Keratinocyte (primary cell): ENCODE measurements around the gene MSGN1. TPM values are rescaled to one million over a fixed set of nuclear protein-coding genes. Genes with fewer than 3 reads are reported as not detected.
"Not testable (repeated sequence)": the region's sequence is repeated elsewhere in the genome, so short reads cannot be mapped to it uniquely, and the experiment has no call there.

Source experiments
- DNase-seq: peaks from one replicate; pipeline ENCODE4 v3.0.0-alpha.2; 2011; ENCODE audit warnings: low read depth, missing footprints, low spot score
- FAIRE-seq: peaks from 2 replicates; lab custom pipeline; 2011; peaks lifted over from hg19 to GRCh38; lab: Jason Lieb, UNC
- H2AFZ ChIP-seq: 2 replicates; pipeline ENCODE4 v1.6.0; 2012; ENCODE audit warnings: low read length, control low read depth, inconsistent platforms; ENCODE audit not compliant: control insufficient read depth
- H3K27ac ChIP-seq: 2 replicates; pipeline ENCODE4 v1.5.1; 2011; ENCODE audit warnings: low read length; ENCODE audit not compliant: control insufficient read depth, insufficient read depth
- H3K27me3 ChIP-seq: 3 replicates; pipeline ENCODE4 v1.6.0; 2011; ENCODE audit warnings: low read length; ENCODE audit not compliant: control insufficient read depth, insufficient read depth; ENCODE audit errors: extremely low read depth
- H3K36me3 ChIP-seq, 2 experiments: 2 replicates in 1 of 2; 3 replicates in 1 of 2; pipeline ENCODE4 v1.5.1; 2011; ENCODE audit warnings: low read length in 2 of 2, mild to moderate bottlenecking in 1 of 2; ENCODE audit not compliant: control insufficient read depth in 2 of 2, insufficient read depth in 2 of 2; ENCODE audit errors: extremely low read depth in 1 of 2
- H3K4me1 ChIP-seq: 3 replicates; pipeline ENCODE4 v1.5.1; 2011; ENCODE audit warnings: low read length; ENCODE audit not compliant: control insufficient read depth, insufficient read depth; ENCODE audit errors: extremely low read depth
- H3K4me2 ChIP-seq: 3 replicates; pipeline ENCODE4 v1.6.0; 2011; ENCODE audit warnings: low read depth, low read length; ENCODE audit not compliant: control insufficient read depth, insufficient read depth; ENCODE audit errors: extremely low read depth
- H3K4me3 ChIP-seq, 3 experiments: fragments of 200-600 bp in 1 of 3; sonication (generic) in 1 of 3; 2 replicates in 2 of 3; 3 replicates in 1 of 3; pipeline ENCODE4 v1.5.1; 2011 to 2016; ENCODE audit warnings: low read length in 3 of 3, mild to moderate bottlenecking in 3 of 3, control low read depth in 2 of 3, inconsistent platforms in 1 of 3, low read depth in 1 of 3, mixed read lengths in 1 of 3, mixed run types in 1 of 3, moderate library complexity in 1 of 3; ENCODE audit not compliant: control insufficient read depth in 2 of 3, insufficient read depth in 2 of 3; ENCODE audit errors: extremely low read depth in 1 of 3
- H3K79me2 ChIP-seq: 2 replicates; pipeline ENCODE4 v1.6.0; 2012; ENCODE audit warnings: low read length; ENCODE audit not compliant: control insufficient read depth, insufficient read depth
- H3K9ac ChIP-seq: 3 replicates; pipeline ENCODE4 v1.6.0; 2011; ENCODE audit warnings: low read length; ENCODE audit not compliant: control insufficient read depth, insufficient read depth; ENCODE audit errors: extremely low read depth
- H3K9me1 ChIP-seq: 3 replicates; pipeline ENCODE4 v1.6.0; 2011; ENCODE audit warnings: low read length; ENCODE audit not compliant: control insufficient read depth, insufficient read depth; ENCODE audit errors: extremely low read depth
- H3K9me3 ChIP-seq: 2 replicates; pipeline ENCODE4 v1.5.1; 2012; ENCODE audit warnings: low read depth, low read length; ENCODE audit not compliant: control insufficient read depth
- H4K20me1 ChIP-seq: 3 replicates; pipeline ENCODE4 v1.6.0; 2011; ENCODE audit warnings: low read length; ENCODE audit not compliant: control insufficient read depth, insufficient read depth; ENCODE audit errors: extremely low read depth
- CTCF ChIP-seq, 3 experiments: IDR thresholded peaks in 1 of 3; conservative IDR thresholded peaks in 1 of 3; optimal IDR thresholded peaks in 1 of 3; 2 replicates in 2 of 3; 3 replicates in 1 of 3; pipeline versions ENCODE3 to v1.5.1; 2011; ENCODE audit warnings: low read length in 3 of 3, mild to moderate bottlenecking in 3 of 3, moderate library complexity in 2 of 3, control low read depth in 1 of 3, inconsistent platforms in 1 of 3; ENCODE audit not compliant: insufficient read depth in 2 of 3; ENCODE audit errors: extremely low read depth in 1 of 3
- EZH2 ChIP-seq: IDR thresholded peaks from one replicate; pipeline ENCODE4 v1.6.1; 2012; ENCODE audit warnings: inconsistent platforms, mild to moderate bottlenecking, low read length, moderate library complexity
- dilution Hi-C: fragments of 300-500 bp; cut with MboI; formaldehyde crosslinking; loops from one replicate; pipeline ENCODE4 v1.7.0; 2020; ENCODE audit warnings: low sequenced_read_pairs; ENCODE audit not compliant: extremely low pct_ligation_motif_present
- polyA plus RNA-seq, 5 experiments: library from polyadenylated mRNA; depleted of rRNA in 3 of 5; stranded (reverse) in 3 of 5; stranded (forward) in 1 of 5; unstranded in 1 of 5; fragments of >200 nt; gene quantifications; 1 replicate in 1 of 5; 2 replicates in 3 of 5; 3 replicates in 1 of 5; pipeline versions ENCODE4 v1.2.1 to v1.2.3, GENCODE V29; 2011 to 2012; ENCODE audit warnings: missing spikeins in 2 of 5, low read depth in 1 of 5, low replicate concordance in 1 of 5

MSGN1 gene
- polyA plus RNA-seq, 1 donor (not counting 4 experiments of a cell fraction or from before 2014, with no cell fraction given) = 0.22 TPM

- FAIRE-seq = no peak
- Histone ChIP-seq H3K27ac (no peak overlapping the region), H3K4me1 (no peaks in the 10 kb centered on the region), H4K20me1 (no peaks in the 10 kb centered on the region), H3K9ac (no peak overlapping the region), H3K79me2 (no peaks in the 10 kb centered on the region), H3K36me3 (no peaks in the 10 kb centered on the region), H3K9me1 (no peaks in the 10 kb centered on the region), H3K9me3 (no peaks in the 10 kb centered on the region), H3K27me3 (no peaks in the 10 kb centered on the region), H3K4me2 (no peak overlapping the region), H2AFZ (no peak overlapping the region), H3K4me3 (no peak overlapping the region)
- TF ChIP-seq CTCF (optimal IDR thresholded peaks at IDR 0.05 in 1 of 3, IDR thresholded peaks at IDR 0.05 in 1 of 3, conservative IDR thresholded peaks at IDR 0.05 in 1 of 3; ENCODE audit: extremely low read depth in 1 of 3, insufficient read depth in 2 of 3, low read length in 3 of 3) (no peak), EZH2 (no peak)
- dilution Hi-C loops = no loop called here
- DNase-seq = no peak
Observed at GRCh38 chr2:17822445-17823117, 6.3 kb downstream of the MSGN1 start.

GRCh38 chr2:17823646-17824045 lies 7.4 kb downstream of the MSGN1 start:
- DNase-seq, H3K9me1 ChIP-seq, H3K9me3 ChIP-seq, H3K36me3 ChIP-seq, H3K4me2 ChIP-seq, H3K79me2 ChIP-seq, FAIRE-seq, H3K4me1 ChIP-seq, dilution Hi-C loops, H3K27ac ChIP-seq, H2AFZ ChIP-seq, H3K4me3 ChIP-seq, H3K27me3 ChIP-seq, H4K20me1 ChIP-seq, H3K9ac ChIP-seq: not testable (repeated sequence)

- dilution Hi-C loops = no loop called here
- Histone ChIP-seq H3K9me1 (no peaks in the 10 kb centered on the region), H3K4me2 (no peak overlapping the region), H2AFZ (no peak overlapping the region), H3K9me3 (no peaks in the 10 kb centered on the region), H3K79me2 (no peaks in the 10 kb centered on the region), H3K36me3 (no peaks in the 10 kb centered on the region), H4K20me1 (no peaks in the 10 kb centered on the region), H3K27ac (no peak overlapping the region), H3K27me3 (no peaks in the 10 kb centered on the region), H3K4me1 (peaks cover 5% of the 10 kb centered on the region), H3K9ac (no peak overlapping the region), H3K4me3 (no peak overlapping the region)
- FAIRE-seq = no peak
- TF ChIP-seq CTCF (optimal IDR thresholded peaks at IDR 0.05 in 1 of 3, IDR thresholded peaks at IDR 0.05 in 1 of 3, conservative IDR thresholded peaks at IDR 0.05 in 1 of 3; ENCODE audit: extremely low read depth in 1 of 3, insufficient read depth in 2 of 3, low read length in 3 of 3) = no peak
- no peak for TF ChIP-seq EZH2
- DNase-seq = no peak
Observed at GRCh38 chr2:17827316-17827715, 11.1 kb downstream of the MSGN1 start.
